NCI-H2171 treated with DMSO at 0.1 percent for 48 hours (cell line): ENCODE data around the gene CACNA1C.

Experiments
- DNase-seq: peaks from one replicate; lab custom pipeline; 2025; lab: John Stamatoyannopoulos, UW

CACNA1C gene

GRCh38 chr12:2258025-2258424 is 205.2 kb downstream of the CACNA1C start:
- DNase-seq = no peak

- no peak for DNase-seq
These were observed 206.6 kb downstream of the CACNA1C start for GRCh38 chr12:2259369-2259768.

GRCh38 chr12:2260441-2260840 is 207.7 kb downstream of the CACNA1C start:
- DNase-seq = no peak

- DNase-seq = no peak
These were observed 208.9 kb downstream of the CACNA1C start for GRCh38 chr12:2261708-2262107.

GRCh38 chr12:2262449-2262848 is 209.7 kb downstream of the CACNA1C start:
- no peak for DNase-seq

GRCh38 chr12:2263901-2264300 is 211.1 kb downstream of the CACNA1C start:
- no peak for DNase-seq

GRCh38 chr12:2264651-2265232 is 212.0 kb downstream of the CACNA1C start:
- no peak for DNase-seq

GRCh38 chr12:2265461-2266167 is 212.8 kb downstream of the CACNA1C start:
- DNase-seq = no peak

GRCh38 chr12:2266666-2267620 is 214.2 kb downstream of the CACNA1C start:
- DNase-seq = peak; percentile 43

GRCh38 chr12:2267703-2268470 is 215.1 kb downstream of the CACNA1C start:
- DNase-seq = peak; percentile 51

- no peak for DNase-seq
These were observed 215.9 kb downstream of the CACNA1C start for GRCh38 chr12:2268471-2269286.

GRCh38 chr12:2270846-2271245 is 218.1 kb downstream of the CACNA1C start:
- DNase-seq = no peak

GRCh38 chr12:2271961-2272360 is 219.2 kb downstream of the CACNA1C start:
- no peak for DNase-seq

- no peak for DNase-seq
These were observed 220.5 kb downstream of the CACNA1C start for GRCh38 chr12:2273288-2273687.

GRCh38 chr12:2273751-2274150 is 221.0 kb downstream of the CACNA1C start:
- DNase-seq = no peak

- DNase-seq = no peak
These were observed 221.9 kb downstream of the CACNA1C start for GRCh38 chr12:2274733-2275132.

- DNase-seq = no peak
These were observed 223.7 kb downstream of the CACNA1C start for GRCh38 chr12:2276288-2277033.

- no peak for DNase-seq
These were observed 224.8 kb downstream of the CACNA1C start for GRCh38 chr12:2277492-2278155.

- DNase-seq = no peak
These were observed 228.7 kb downstream of the CACNA1C start for GRCh38 chr12:2281446-2281845.

- no peak for DNase-seq
These were observed 229.5 kb downstream of the CACNA1C start for GRCh38 chr12:2282318-2282717.
